IMR-90 (cell line): ENCODE data around the gene RNPEP. TPM values are rescaled to one million over a fixed set of nuclear protein-coding genes. Genes with fewer than 3 reads are reported as not detected.

Experiments used
- ATAC-seq: fragments of 200-7000 bp; cut with Tn5 transposase; 2 replicates; pipeline ENCODE4 v1.9.1; 2020; ENCODE audit warnings: low read depth, mild to moderate bottlenecking, moderate library complexity
- BruUV-seq: library from RNA; stranded (reverse); fragments of 400-500 nt; replicated peaks from 2 replicates; lab custom pipeline; 2021; lab: Mats Ljungman, UMichigan
- CTCF ChIA-PET: fragments of 300-600 bp; formaldehyde crosslinking; extraction: SDS; loops from one replicate; lab custom pipeline; 2021; ENCODE audit warnings: antibody characterized with exemption; lab: Yijun Ruan, JAX
- POLR2A ChIA-PET: fragments of 300-600 bp; sonication (Branson Sonifier 250); formaldehyde crosslinking; loops from one replicate; lab custom pipeline; 2022; ENCODE audit warnings: antibody characterized with exemption; ENCODE audit not compliant: unreplicated experiment; lab: Charles Lee
- DNase-seq: peaks from one replicate; pipeline ENCODE4 v3.0.0; 2013
- H2AFZ ChIP-seq: replicated peaks from 2 replicates; pipeline ENCODE3; 2013; ENCODE audit warnings: low read length, mild to moderate bottlenecking; ENCODE audit not compliant: poor library complexity
- H2AK5ac ChIP-seq: 2 replicates; pipeline ENCODE4 v1.6.1; 2013; ENCODE audit warnings: low read depth, low read length, inconsistent platforms
- H2AK9ac ChIP-seq: replicated peaks from 2 replicates; pipeline ENCODE3; 2013; ENCODE audit warnings: mild to moderate bottlenecking, low read depth, low read length, moderate library complexity; ENCODE audit not compliant: poor library complexity
- H2BK120ac ChIP-seq: 2 replicates; pipeline ENCODE4 v1.6.1; 2013; ENCODE audit warnings: low read depth, low read length, inconsistent platforms
- H2BK15ac ChIP-seq: 3 replicates; pipeline ENCODE4 v1.6.1; 2013; ENCODE audit warnings: low read depth, low read length, inconsistent platforms
- H2BK20ac ChIP-seq: 2 replicates; pipeline ENCODE4 v1.6.1; 2013; ENCODE audit warnings: low read depth, mild to moderate bottlenecking, inconsistent platforms, low read length, moderate library complexity
- H2BK5ac ChIP-seq: 2 replicates; pipeline ENCODE4 v1.6.1; 2013; ENCODE audit warnings: mild to moderate bottlenecking, low read depth, low read length, inconsistent platforms; ENCODE audit not compliant: poor library complexity, severe bottlenecking
- H3K14ac ChIP-seq: replicated peaks from 2 replicates; pipeline ENCODE4 v1.6.1; 2013; ENCODE audit warnings: low read depth, low read length, inconsistent platforms
- H3K18ac ChIP-seq: 2 replicates; pipeline ENCODE4 v1.6.1; 2013; ENCODE audit warnings: low read depth, low read length, control low read depth
- H3K23ac ChIP-seq: 2 replicates; pipeline ENCODE4 v1.6.1; 2013; ENCODE audit warnings: low read depth, low read length, inconsistent platforms
- H3K27ac ChIP-seq: 2 replicates; pipeline ENCODE4 v1.5.1; 2013; ENCODE audit warnings: mild to moderate bottlenecking, control low read depth, low read length; ENCODE audit not compliant: insufficient read depth
- H3K27me3 ChIP-seq: 2 replicates; pipeline ENCODE4 v1.6.1; 2013; ENCODE audit warnings: low read length; ENCODE audit not compliant: control insufficient read depth, insufficient read depth
- H3K36me3 ChIP-seq: 2 replicates; pipeline ENCODE4 v1.6.1; 2013; ENCODE audit warnings: low read length, mixed read lengths; ENCODE audit not compliant: control insufficient read depth, insufficient read depth
- H3K4ac ChIP-seq: 2 replicates; pipeline ENCODE4 v1.6.1; 2013; ENCODE audit warnings: low read depth, low read length, inconsistent platforms
- H3K4me1 ChIP-seq: 2 replicates; pipeline ENCODE4 v1.6.1; 2013; ENCODE audit warnings: low read length, mixed read lengths; ENCODE audit not compliant: control insufficient read depth, insufficient read depth
- H3K4me2 ChIP-seq: 2 replicates; pipeline ENCODE4 v1.6.1; 2013; ENCODE audit warnings: low read depth, mild to moderate bottlenecking, control low read depth, low read length, moderate library complexity
- H3K4me3 ChIP-seq: 2 replicates; pipeline ENCODE4 v1.5.1; 2013; ENCODE audit warnings: low read depth, mild to moderate bottlenecking, control low read depth, low read length, moderate library complexity; ENCODE audit not compliant: insufficient read depth
- H3K56ac ChIP-seq: 2 replicates; pipeline ENCODE4 v1.6.1; 2013; ENCODE audit warnings: low read length, inconsistent platforms; ENCODE audit not compliant: insufficient read depth; ENCODE audit errors: extremely low read depth
- H3K79me1 ChIP-seq, 2 experiments: 2 replicates each; pipeline ENCODE4 v1.6.1; 2013; ENCODE audit warnings: low read length in 2 of 2, inconsistent platforms in 1 of 2, low read depth in 1 of 2
- H3K9ac ChIP-seq: 2 replicates; pipeline ENCODE4 v1.6.1; 2013; ENCODE audit warnings: low read depth, low read length, control low read depth
- H3K9me1 ChIP-seq: 2 replicates; pipeline ENCODE4 v1.6.1; 2013; ENCODE audit warnings: low read length, inconsistent platforms; ENCODE audit not compliant: insufficient read depth
- H3K9me3 ChIP-seq: 2 replicates; pipeline ENCODE4 v1.6.1; 2013; ENCODE audit warnings: low read length; ENCODE audit not compliant: control insufficient read depth, insufficient read depth
- H4K20me1 ChIP-seq: 2 replicates; pipeline ENCODE4 v1.6.1; 2013; ENCODE audit warnings: low read length, inconsistent platforms; ENCODE audit not compliant: insufficient read depth
- H4K5ac ChIP-seq: 2 replicates; pipeline ENCODE4 v1.6.1; 2013; ENCODE audit warnings: mild to moderate bottlenecking, low read depth, low read length, control low read depth
- H4K8ac ChIP-seq, 2 experiments: 2 replicates each; pipeline ENCODE4 v1.6.1; 2013; ENCODE audit warnings: low read depth in 2 of 2, low read length in 2 of 2, control low read depth in 1 of 2, inconsistent platforms in 1 of 2
- H4K91ac ChIP-seq: 2 replicates; pipeline ENCODE4 v1.6.1; 2013; ENCODE audit warnings: low read depth, low read length, inconsistent platforms; ENCODE audit not compliant: insufficient read depth
- BHLHE40 ChIP-seq: fragments of 150-350 bp; IDR thresholded peaks from 2 replicates; pipeline ENCODE4 v1.6.1; 2016; ENCODE audit warnings: mild to moderate bottlenecking, low read depth, low read length
- CEBPB ChIP-seq: IDR thresholded peaks from 2 replicates; pipeline ENCODE4 v1.6.1; 2012; ENCODE audit warnings: low read depth, low read length, improper control_type of control experiment
- CHD1 ChIP-seq: IDR thresholded peaks from 2 replicates; pipeline ENCODE4 v1.6.1; 2012; ENCODE audit warnings: low read depth, low read length, improper control_type of control experiment
- CTCF ChIP-seq: conservative IDR thresholded peaks from 2 replicates; pipeline ENCODE4 v1.5.1; 2012; ENCODE audit warnings: mild to moderate bottlenecking, low read depth, low read length, improper control_type of control experiment
- FOS ChIP-seq: fragments of 150-350 bp; IDR thresholded peaks from 2 replicates; pipeline ENCODE4 v1.6.1; 2016; ENCODE audit warnings: low read depth, low read length
- MAFK ChIP-seq: IDR thresholded peaks from 2 replicates; pipeline ENCODE4 v1.6.1; 2012; ENCODE audit warnings: low read depth, low read length, improper control_type of control experiment
- MAZ ChIP-seq: IDR thresholded peaks from 2 replicates; pipeline ENCODE4 v1.6.1; 2012; ENCODE audit warnings: low read depth, mild to moderate bottlenecking, low read length, improper control_type of control experiment, moderate library complexity, borderline replicate concordance
- NFE2L2 ChIP-seq: fragments of 150-350 bp; IDR thresholded peaks from 2 replicates; pipeline ENCODE4 v1.6.1; 2016; ENCODE audit warnings: low read depth, mild to moderate bottlenecking, low read length
- POLR2A ChIP-seq: IDR thresholded peaks from 2 replicates; pipeline ENCODE4 v1.6.1; 2012; ENCODE audit warnings: mild to moderate bottlenecking, low read depth, low read length
- RAD21 ChIP-seq: IDR thresholded peaks from 2 replicates; pipeline ENCODE4 v1.6.1; 2012; ENCODE audit warnings: low read length, improper control_type of control experiment
- RCOR1 ChIP-seq: IDR thresholded peaks from 2 replicates; pipeline ENCODE4 v1.6.1; 2012; ENCODE audit warnings: mild to moderate bottlenecking, low read length, improper control_type of control experiment; ENCODE audit not compliant: insufficient replicate concordance
- RFX5 ChIP-seq: IDR thresholded peaks from 2 replicates; pipeline ENCODE4 v1.8.0; 2012; ENCODE audit warnings: low read depth, mild to moderate bottlenecking, low read length, moderate library complexity
- SMC3 ChIP-seq: fragments of 150-350 bp; IDR thresholded peaks from 2 replicates; pipeline ENCODE4 v1.6.1; 2016; ENCODE audit warnings: low read depth, mild to moderate bottlenecking, antibody characterized with exemption, low read length, moderate library complexity
- USF2 ChIP-seq: fragments of 150-350 bp; IDR thresholded peaks from 2 replicates; pipeline ENCODE4 v1.6.1; 2017; ENCODE audit warnings: mild to moderate bottlenecking, antibody characterized with exemption, low read length, low read depth
- WGBS, 2 experiments: methylation state at CpG; one replicate each; pipeline versions ENCODE4 v1.1.5 to v1.1.7; 2013; ENCODE audit warnings: missing lambda C conversion rate in 2 of 2; ENCODE audit not compliant: insufficient read length in 1 of 2; ENCODE audit errors: extremely low coverage in 2 of 2; 5-methylcytosine and 5-hydroxymethylcytosine counted together
- dilution Hi-C: fragments of 300-500 bp; cut with HindIII; formaldehyde crosslinking; loops from one replicate; pipeline ENCODE4 v1.14.3; 2018; ENCODE audit warnings: low sequenced_read_pairs; ENCODE audit not compliant: unreplicated experiment
- in situ Hi-C: fragments of 300-500 bp; cut with MboI; formaldehyde crosslinking; loops from 3 replicates; pipeline ENCODE4 v1.14.3; 2019; ENCODE audit warnings: low sequenced_read_pairs, inconsistent platforms, mixed read lengths
- intact Hi-C: fragments of 100-400 bp; cut with micrococcal nuclease; formaldehyde crosslinking; loops from 2 replicates; pipeline ENCODE4 v1.10.0; 2022
- polyA plus RNA-seq, 3 experiments: library from polyadenylated mRNA; depleted of rRNA; stranded (reverse); fragments of >200 nt; gene quantifications; 2 replicates each; pipeline ENCODE4 v1.2.3, GENCODE V29; 2012; ENCODE audit warnings: low replicate concordance in 1 of 3
- total RNA-seq: library from RNA; depleted of rRNA; stranded (reverse); fragments of >200 nt; gene quantifications from 2 replicates; pipeline ENCODE4 v1.2.3, GENCODE V29; 2012

RNPEP gene
- total and polyA plus RNA-seq, 2 of the 4 experiments (the other 2 are of a cell fraction), result 49.8 to 75.4 TPM

GRCh38 chr1:202014915-202015661 is 32.6 kb downstream of the RNPEP start (continued):
- no peak for TF ChIP-seq RFX5

- H2AFZ ChIP-seq, result no peak overlapping the region
- H3K4me3 ChIP-seq, result no peak overlapping the region
- no peak overlapping the region for H3K14ac ChIP-seq
- no peak overlapping the region for H2AK9ac ChIP-seq
- no peak overlapping the region for H3K23ac ChIP-seq
- H3K4me2 ChIP-seq, result no peak overlapping the region
- ChIA-PET CTCF (interaction anchor here (1.5 kb wide), 1 partner anchor 10 kb away, joined by 6 read pairs; no protein-coding TSS in a partner anchor), POLR2A (no interaction called here)
- in situ Hi-C loops, result no loop called here
- H2BK120ac ChIP-seq, result no peak overlapping the region
- H4K5ac ChIP-seq, result no peak overlapping the region
- H3K9me1 ChIP-seq, result no peaks in the 10 kb centered on the region; the same call in 1 of the 2 replicates
- H3K56ac ChIP-seq, result no peak overlapping the region
- H3K27me3 ChIP-seq, result peaks cover 7% of the 10 kb centered on the region
- H3K79me1 ChIP-seq, result no peaks in the 10 kb centered on the region
- intact Hi-C loops, result no loop called here
- no peaks in the 10 kb centered on the region for H3K9me3 ChIP-seq
- no peak overlapping the region; the same call in 1 of the 2 replicates for H3K18ac ChIP-seq
- no CpG with 5 or more reads among the region's 3 CpGs for WGBS, 2 experiments
- H2BK5ac ChIP-seq, result no peak overlapping the region
- DNase-seq, result no peak
- no peak overlapping the region for H3K4ac ChIP-seq
- H4K91ac ChIP-seq, result no peak overlapping the region
- H4K8ac ChIP-seq, result no peak overlapping the region
- peaks cover 18% of the 10 kb centered on the region for H3K4me1 ChIP-seq
- H4K20me1 ChIP-seq, result no peaks in the 10 kb centered on the region
- no peak overlapping the region for H3K27ac ChIP-seq
- H2AK5ac ChIP-seq, result no peak overlapping the region
- H3K9ac ChIP-seq, result no peak overlapping the region
- H3K36me3 ChIP-seq, result no peaks in the 10 kb centered on the region
- no peak overlapping the region for H2BK15ac ChIP-seq
- H2BK20ac ChIP-seq, result no peak overlapping the region
- dilution Hi-C loops, result no loop called here
- ATAC-seq, result no peak
- no TSS peak for BruUV-seq
- TF ChIP-seq MAFK (no peak), NFE2L2 (no peak), USF2 (no peak), RCOR1 (no peak), CEBPB (no peak), BHLHE40 (no peak), MAZ (no peak), CTCF (no peak), POLR2A (no peak), CHD1 (no peak), RAD21 (no peak), SMC3 (no peak), FOS (no peak)
Measured at GRCh38 chr1:202015662-202015937, 33.2 kb downstream of the RNPEP start.
